Sigmoid colon (tissue), 4 donors: ENCODE results near the gene GRID2.

Experiments
- EP300 ChIP-seq, 4 donors: sonication (generic); formaldehyde crosslinking; IDR thresholded peaks; one replicate each; pipeline ENCODE4 v1.6.1; 2017; ENCODE audit warnings: antibody characterized with exemption in 4 of 4
- POLR2A ChIP-seq, 2 donors: fragments of 450-650 bp; IDR thresholded peaks; one replicate each; pipeline ENCODE4 v1.6.1; 2016; ENCODE audit warnings: antibody characterized with exemption in 2 of 2, mild to moderate bottlenecking in 2 of 2, moderate library complexity in 2 of 2
- POLR2AphosphoS5 ChIP-seq, 4 donors: sonication (generic); formaldehyde crosslinking; IDR thresholded peaks; one replicate each; pipeline ENCODE4 v1.6.1; 2017; ENCODE audit warnings: antibody characterized with exemption in 4 of 4
- TF ChIP-seq, protein P1 (sequence below), 4 experiments: fragments of 450-650 bp in 3 of 4; fragments of 200-600 bp in 1 of 4; IDR thresholded peaks; one replicate each; pipeline ENCODE4 v1.5.1; 2016 to 2019; ENCODE audit warnings: antibody characterized with exemption in 4 of 4, mild to moderate bottlenecking in 3 of 4, moderate library complexity in 2 of 4

DNA sequence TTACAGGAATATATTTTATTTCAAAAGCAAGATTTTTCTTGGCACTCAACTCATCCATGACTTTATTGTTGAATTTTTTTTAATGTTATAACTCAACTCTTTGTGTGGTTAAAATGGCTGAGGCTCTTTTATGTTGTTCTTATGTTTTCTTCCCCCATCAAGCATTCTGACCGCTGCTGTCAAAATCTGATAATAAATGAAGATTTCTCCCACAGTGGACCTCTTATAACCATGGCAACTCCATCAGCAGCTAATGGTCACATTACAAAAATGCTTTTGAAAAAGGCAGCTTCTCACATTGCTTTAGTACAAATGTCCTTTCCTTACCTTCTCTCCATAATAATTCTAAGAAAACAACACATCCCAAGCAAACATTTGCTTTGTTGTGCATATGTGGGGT, 1428.7 kb downstream of the GRID2 start:
- TF ChIP-seq EP300 (IDR thresholded peaks at IDR 0.05) (no peak), POLR2A (IDR thresholded peaks at IDR 0.05) (no peak), POLR2AphosphoS5 (IDR thresholded peaks at IDR 0.05) (no peak)
- TF ChIP-seq, protein P1, sequence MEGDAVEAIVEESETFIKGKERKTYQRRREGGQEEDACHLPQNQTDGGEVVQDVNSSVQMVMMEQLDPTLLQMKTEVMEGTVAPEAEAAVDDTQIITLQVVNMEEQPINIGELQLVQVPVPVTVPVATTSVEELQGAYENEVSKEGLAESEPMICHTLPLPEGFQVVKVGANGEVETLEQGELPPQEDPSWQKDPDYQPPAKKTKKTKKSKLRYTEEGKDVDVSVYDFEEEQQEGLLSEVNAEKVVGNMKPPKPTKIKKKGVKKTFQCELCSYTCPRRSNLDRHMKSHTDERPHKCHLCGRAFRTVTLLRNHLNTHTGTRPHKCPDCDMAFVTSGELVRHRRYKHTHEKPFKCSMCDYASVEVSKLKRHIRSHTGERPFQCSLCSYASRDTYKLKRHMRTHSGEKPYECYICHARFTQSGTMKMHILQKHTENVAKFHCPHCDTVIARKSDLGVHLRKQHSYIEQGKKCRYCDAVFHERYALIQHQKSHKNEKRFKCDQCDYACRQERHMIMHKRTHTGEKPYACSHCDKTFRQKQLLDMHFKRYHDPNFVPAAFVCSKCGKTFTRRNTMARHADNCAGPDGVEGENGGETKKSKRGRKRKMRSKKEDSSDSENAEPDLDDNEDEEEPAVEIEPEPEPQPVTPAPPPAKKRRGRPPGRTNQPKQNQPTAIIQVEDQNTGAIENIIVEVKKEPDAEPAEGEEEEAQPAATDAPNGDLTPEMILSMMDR (IDR thresholded peaks at IDR 0.05) = no peak
